SH-SY5Y (cell line): Measurements from ENCODE around the gene TM9SF4.

Experiments
- GATA2 ChIP-seq: IDR thresholded peaks from 2 replicates; pipeline ENCODE4 v1.6.1; 2011; ENCODE audit warnings: mild to moderate bottlenecking, low read depth, low read length
- GATA3 ChIP-seq: IDR thresholded peaks from 2 replicates; pipeline ENCODE4 v1.6.1; 2011; ENCODE audit warnings: low read depth, mild to moderate bottlenecking, low read length, moderate library complexity

- TF ChIP-seq GATA2 (no peak), GATA3 (no peak)
Measured at GRCh38 chr20:32179515-32179914, 70.0 kb downstream of the TM9SF4 start.
